Psoas muscle (tissue), 8 donors: Measurements from ENCODE around the gene HLTF. TPM values are rescaled to one million over a fixed set of nuclear protein-coding genes. Genes with fewer than 3 reads are reported as not detected.

Experiments
- ATAC-seq, 4 donors: fragments of 200-7000 bp; cut with Tn5 transposase; one replicate each; pipeline ENCODE4 v1.9.1; 2020; ENCODE audit warnings: moderate library complexity in 3 of 4, mild to moderate bottlenecking in 2 of 4
- DNase-seq, 2 donors: peaks; one replicate each; pipeline ENCODE4 v3.0.0-alpha.2; 2020
- H3K27ac ChIP-seq: fragments of 200-600 bp; one replicate; pipeline ENCODE4 v1.8.0; 2022
- H3K27me3 ChIP-seq, 3 donors: fragments of 200-600 bp in 1 of 3; one replicate each; pipeline versions ENCODE4 v1.6.1 to v1.8.0; 2013 to 2022; ENCODE audit warnings: low read length in 2 of 3, mild to moderate bottlenecking in 2 of 3, moderate library complexity in 1 of 3; ENCODE audit not compliant: insufficient read depth in 3 of 3
- H3K36me3 ChIP-seq, 2 donors: fragments of 200-600 bp in 1 of 2; one replicate each; pipeline versions ENCODE4 v1.6.1 to v1.8.0; 2013 to 2022; ENCODE audit warnings: low read depth in 1 of 2, mild to moderate bottlenecking in 1 of 2, moderate library complexity in 1 of 2; ENCODE audit not compliant: insufficient read depth in 1 of 2
- H3K4me1 ChIP-seq: fragments of 200-600 bp; one replicate; pipeline ENCODE4 v1.8.0; 2022
- H3K4me3 ChIP-seq: fragments of 200-600 bp; one replicate; pipeline ENCODE4 v1.8.0; 2022; ENCODE audit warnings: mild to moderate bottlenecking
- H3K9me3 ChIP-seq: fragments of 200-600 bp; one replicate; pipeline ENCODE4 v1.8.0; 2022
- CTCF ChIP-seq: fragments of 200-600 bp; IDR thresholded peaks from one replicate; pipeline ENCODE4 v1.8.0; 2022; ENCODE audit warnings: antibody characterized with exemption
- WGBS, 3 donors: extraction: QIAGEN DNeasy Blood & Tissue Kit; methylation state at CpG; one replicate each; pipeline versions ENCODE4 v1.1.6 to v1.1.7; 2013; 5-methylcytosine and 5-hydroxymethylcytosine counted together
- intact Hi-C, 2 donors: fragments of 100-400 bp; cut with DNase I; formaldehyde crosslinking; loops; one replicate each; pipeline versions ENCODE4 v1.11.0 to v1.14.2; 2022
- polyA plus RNA-seq, 3 donors: library from polyadenylated mRNA; stranded (reverse); fragments of 200-250 nt; gene quantifications; one replicate each; pipeline ENCODE4 v1.2.3, GENCODE V29; 2013
- total RNA-seq, 4 donors: library from RNA; stranded (reverse); fragmentation: NEBNext Ultra II Directional in 2 of 4; extraction: Animal tissue kit (Norgen Biotek cat#: 25700) in 2 of 4; gene quantifications; one replicate each; pipeline versions ENCODE4 v1.2.1 to v1.2.4, GENCODE V29; 2021 to 2023
- donor health status: healthy with polysubstance abuse.
- donor health status: DM: no; HTN: no; CAD: no; lungs with moderate emphysema.
- donor health status: Bipolar disorder and iron deficiency.
- donor health status: healthy.
- donor health status: DM: yes; HTN: yes; CAD: no.
- donor health status: DM: no; HTN: no; CAD: no.
- donor health status: DM: no; HTN: no; CAD: no.
- donor health status: DM: yes; HTN: yes; CAD: no.

Gene HLTF
- total and polyA plus RNA-seq, 7 donors, result 2.8 to 10.1 (median 5.0) TPM

GRCh38 chr3:148981273-148981672, 105.1 kb downstream of the HLTF start:
- Histone ChIP-seq H3K9me3 (no peaks in the 10 kb centered on the region), H3K27me3 (no peaks in the 10 kb centered on the region), H3K36me3 (no peaks in the 10 kb centered on the region), H3K4me1 (no peaks in the 10 kb centered on the region), H3K27ac (no peak overlapping the region), H3K4me3 (no peak overlapping the region)
- intact Hi-C loops, result no loop called here
- ATAC-seq (no peak), DNase-seq (no peak)
- 95 to 100% (median 96%) methylated on average over 1 of the region's 1 CpG for WGBS, 3 donors
- no peak for TF ChIP-seq CTCF

Other genes starting within 250 kb of the HLTF start
- gene CPA3, start 221.2 kb downstream of the HLTF start, total RNA-seq, result 1 to 10 TPM in 3 of 4 donors, under 1 TPM in 1; 0.74 to 3.8 (median 1.3) TPM
- gene CPA3, start 221.2 kb downstream of the HLTF start, polyA plus RNA-seq, result under 1 TPM; 0.34 to 0.68 (median 0.35) TPM
- gene GYG1, start 95.0 kb downstream of the HLTF start, total RNA-seq, result 100 to 1,000 TPM; 305 to 550 (median 419) TPM
- 100 to 1,000 TPM; 164 to 373 (median 338) TPM for gene GYG1, start 95.0 kb downstream of the HLTF start, polyA plus RNA-seq
- 1 to 10 TPM; 2.6 to 5.4 (median 3.4) TPM for gene HPS3, start 43.1 kb upstream of the HLTF start, total RNA-seq
- 1 to 10 TPM; 2.2 to 7.3 (median 5.6) TPM for gene HPS3, start 43.1 kb upstream of the HLTF start, polyA plus RNA-seq
- 1 to 10 TPM; 1.0 to 3.5 (median 1.8) TPM for gene CP, start 135.3 kb upstream of the HLTF start, total RNA-seq
- 1 to 10 TPM in 2 of 3 donors, under 1 TPM in 1; 0.23 to 2.3 (median 2.2) TPM for gene CP, start 135.3 kb upstream of the HLTF start, polyA plus RNA-seq
- gene TM4SF18, start 247.1 kb upstream of the HLTF start, total RNA-seq, result 1 to 10 TPM; 1.8 to 7.7 (median 4.5) TPM
- gene TM4SF18, start 247.1 kb upstream of the HLTF start, polyA plus RNA-seq, result 1 to 10 TPM; 2.7 to 4.6 (median 3.4) TPM